ENCODE results near the gene ENTPD3.

DNA sequence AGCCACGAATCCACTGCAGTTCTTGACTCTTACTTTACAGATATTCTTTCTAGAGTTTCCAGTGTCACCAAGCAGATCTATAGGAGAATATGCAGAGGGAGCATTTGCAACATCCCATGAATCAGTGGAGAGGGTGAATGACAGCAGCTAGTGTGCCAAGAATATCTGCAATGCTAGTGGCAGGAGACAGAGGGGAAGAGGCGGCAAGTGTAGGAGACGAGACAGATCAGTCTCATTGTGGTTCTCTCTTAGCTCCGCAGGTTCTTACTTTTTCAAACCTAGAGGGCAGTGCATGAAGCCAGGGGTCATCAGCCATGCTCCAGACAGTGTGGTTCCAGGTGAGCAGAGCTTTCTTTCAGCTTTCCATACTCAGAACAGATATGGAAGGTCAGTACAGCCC is 90.7 kb downstream of the ENTPD3 start:
- TF ChIP-seq, protein P1, sequence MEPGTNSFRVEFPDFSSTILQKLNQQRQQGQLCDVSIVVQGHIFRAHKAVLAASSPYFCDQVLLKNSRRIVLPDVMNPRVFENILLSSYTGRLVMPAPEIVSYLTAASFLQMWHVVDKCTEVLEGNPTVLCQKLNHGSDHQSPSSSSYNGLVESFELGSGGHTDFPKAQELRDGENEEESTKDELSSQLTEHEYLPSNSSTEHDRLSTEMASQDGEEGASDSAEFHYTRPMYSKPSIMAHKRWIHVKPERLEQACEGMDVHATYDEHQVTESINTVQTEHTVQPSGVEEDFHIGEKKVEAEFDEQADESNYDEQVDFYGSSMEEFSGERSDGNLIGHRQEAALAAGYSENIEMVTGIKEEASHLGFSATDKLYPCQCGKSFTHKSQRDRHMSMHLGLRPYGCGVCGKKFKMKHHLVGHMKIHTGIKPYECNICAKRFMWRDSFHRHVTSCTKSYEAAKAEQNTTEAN (CRISPR knock-in tag; conservative IDR thresholded peaks at IDR 0.05) = no peak
- TF ChIP-seq ZNF274 (CRISPR knock-in tag; IDR thresholded peaks at IDR 0.05) = no peak
- TF ChIP-seq, protein P2, sequence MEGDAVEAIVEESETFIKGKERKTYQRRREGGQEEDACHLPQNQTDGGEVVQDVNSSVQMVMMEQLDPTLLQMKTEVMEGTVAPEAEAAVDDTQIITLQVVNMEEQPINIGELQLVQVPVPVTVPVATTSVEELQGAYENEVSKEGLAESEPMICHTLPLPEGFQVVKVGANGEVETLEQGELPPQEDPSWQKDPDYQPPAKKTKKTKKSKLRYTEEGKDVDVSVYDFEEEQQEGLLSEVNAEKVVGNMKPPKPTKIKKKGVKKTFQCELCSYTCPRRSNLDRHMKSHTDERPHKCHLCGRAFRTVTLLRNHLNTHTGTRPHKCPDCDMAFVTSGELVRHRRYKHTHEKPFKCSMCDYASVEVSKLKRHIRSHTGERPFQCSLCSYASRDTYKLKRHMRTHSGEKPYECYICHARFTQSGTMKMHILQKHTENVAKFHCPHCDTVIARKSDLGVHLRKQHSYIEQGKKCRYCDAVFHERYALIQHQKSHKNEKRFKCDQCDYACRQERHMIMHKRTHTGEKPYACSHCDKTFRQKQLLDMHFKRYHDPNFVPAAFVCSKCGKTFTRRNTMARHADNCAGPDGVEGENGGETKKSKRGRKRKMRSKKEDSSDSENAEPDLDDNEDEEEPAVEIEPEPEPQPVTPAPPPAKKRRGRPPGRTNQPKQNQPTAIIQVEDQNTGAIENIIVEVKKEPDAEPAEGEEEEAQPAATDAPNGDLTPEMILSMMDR (CRISPR knock-in tag; IDR thresholded peaks at IDR 0.05) = 0 out of 2 replicates have a peak, but pooled peaks have one; percentile 7
- TF ChIP-seq KAT2B (IDR thresholded peaks at IDR 0.05; ENCODE audit: borderline replicate concordance, low read depth, low read length) = no peak
